NCI-H446 treated with DMSO at 0.1 percent for 48 hours (cell line): ENCODE data around the gene OR2A7.
"Not testable (repeated sequence)": the region's sequence is repeated elsewhere in the genome, so short reads cannot be mapped to it uniquely, and the experiment has no call there.

Experiments used
- DNase-seq: peaks from one replicate; lab custom pipeline; 2025; lab: John Stamatoyannopoulos, UW

Gene OR2A7

DNA sequence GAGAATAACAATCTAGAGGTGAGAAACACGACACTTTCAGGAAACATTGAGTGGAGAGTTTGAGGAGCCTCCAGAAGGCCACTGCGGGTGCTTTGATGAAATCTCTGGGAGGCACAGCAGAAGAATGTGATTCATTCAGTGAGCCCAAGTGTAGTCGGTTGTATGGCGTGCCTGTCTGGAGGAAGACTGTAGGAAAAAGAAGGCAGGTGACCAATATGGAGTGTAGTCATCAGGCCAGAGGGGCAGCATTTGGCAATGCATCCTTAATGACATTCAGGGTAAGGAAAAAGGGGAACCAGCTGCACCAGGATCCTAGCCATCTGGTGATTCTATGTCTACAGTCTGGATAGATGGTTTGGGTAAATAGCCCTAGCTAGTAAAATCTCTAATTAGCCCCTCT, 12.3 kb downstream of the OR2A7 start:
- DNase-seq: not testable (repeated sequence)

DNA sequence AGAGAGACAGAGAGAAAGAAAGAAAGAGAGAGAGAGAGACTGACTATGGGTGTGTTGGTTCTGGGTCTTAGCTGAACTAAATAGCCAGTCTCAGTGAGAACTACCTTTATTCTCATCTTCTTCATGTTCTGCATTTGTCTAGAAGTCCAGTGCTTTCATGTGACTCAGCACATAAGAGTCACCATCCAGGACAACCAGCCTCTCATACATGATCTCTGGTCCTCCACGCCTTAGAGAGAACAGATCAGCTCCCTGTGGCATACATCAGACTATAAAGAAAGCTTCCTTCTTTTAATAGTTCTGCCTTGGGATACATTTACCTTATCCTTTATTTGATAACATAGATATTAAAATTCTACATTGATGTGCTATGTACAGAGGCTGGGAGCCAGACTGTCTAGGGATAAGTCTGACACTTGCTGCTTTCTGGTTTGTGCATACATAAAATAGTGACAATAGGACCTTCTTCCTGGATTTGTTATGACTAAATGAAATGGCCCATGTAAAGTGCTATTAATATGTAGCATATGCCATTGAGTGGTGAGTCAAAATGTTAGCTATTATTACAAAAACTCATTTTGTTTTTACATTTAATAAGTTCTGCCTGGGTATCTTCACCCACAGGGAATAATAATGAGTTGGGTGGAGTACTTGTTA, 16.8 kb downstream of the OR2A7 start:
- DNase-seq: not testable (repeated sequence)

DNA sequence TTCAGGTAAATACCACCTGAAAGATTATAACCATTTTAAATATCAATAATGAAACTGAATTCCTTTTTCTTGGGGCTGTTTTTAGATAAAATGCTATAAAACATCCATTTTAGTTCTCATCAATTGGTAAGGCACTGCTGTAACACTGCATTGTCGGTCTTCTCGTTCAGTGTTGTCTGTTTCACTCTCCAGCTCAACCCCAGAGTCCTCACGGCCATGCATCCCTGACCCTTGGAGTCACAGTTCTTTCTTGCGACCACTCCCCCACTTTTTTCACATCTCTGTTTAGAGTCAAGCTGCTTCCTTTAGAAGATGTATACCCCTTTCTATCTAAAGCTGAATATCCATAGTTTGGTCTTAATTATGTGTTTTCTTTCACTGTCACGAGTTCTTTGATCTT, 17.6 kb downstream of the OR2A7 start:
- DNase-seq: not testable (repeated sequence)

DNA sequence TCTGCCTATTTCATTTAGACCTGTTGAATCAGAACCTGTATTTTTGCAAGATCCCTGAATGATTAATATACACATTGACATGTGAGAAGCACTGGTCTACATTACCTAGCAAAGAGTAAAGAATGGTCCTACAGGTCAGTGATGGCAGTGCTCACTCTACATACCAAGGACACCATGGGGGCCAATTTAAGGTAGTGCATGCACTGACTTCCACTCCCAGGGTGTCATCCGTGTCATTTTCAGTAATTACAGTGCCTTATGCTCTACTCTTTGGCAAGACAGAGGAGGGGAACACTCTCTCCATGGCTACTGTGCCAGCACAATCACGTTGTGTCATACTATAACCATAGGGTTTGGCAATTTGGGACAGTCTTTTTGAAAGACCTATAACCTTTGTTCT, 19.2 kb downstream of the OR2A7 start:
- DNase-seq: not testable (repeated sequence)

DNA sequence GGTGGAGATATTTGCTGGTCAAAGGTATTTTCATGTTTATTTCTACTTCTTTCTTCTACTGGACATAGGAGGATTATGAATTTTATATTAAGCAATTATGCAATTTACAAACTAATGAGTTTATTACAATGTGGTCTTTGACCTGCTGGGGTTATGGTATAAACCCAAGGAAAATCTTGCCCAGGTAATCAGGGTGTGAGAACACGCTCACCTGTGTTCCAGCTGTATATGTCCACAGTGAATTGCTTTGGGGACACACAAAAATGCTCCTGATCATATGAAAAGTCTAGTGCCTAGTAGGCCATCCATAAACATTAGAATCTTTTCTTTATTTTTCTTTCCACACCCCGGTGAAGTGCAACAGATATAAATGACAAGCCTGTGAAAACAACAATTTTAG, 25.2 kb downstream of the OR2A7 start, which contains the start of gene OR2A42:
Gene OR2A42, minus strand, starts transcription at position 241 of the 400 bp plus-strand sequence. CDS start 6,762 bp downstream, outside the sequence.
- DNase-seq: not testable (repeated sequence)

DNA sequence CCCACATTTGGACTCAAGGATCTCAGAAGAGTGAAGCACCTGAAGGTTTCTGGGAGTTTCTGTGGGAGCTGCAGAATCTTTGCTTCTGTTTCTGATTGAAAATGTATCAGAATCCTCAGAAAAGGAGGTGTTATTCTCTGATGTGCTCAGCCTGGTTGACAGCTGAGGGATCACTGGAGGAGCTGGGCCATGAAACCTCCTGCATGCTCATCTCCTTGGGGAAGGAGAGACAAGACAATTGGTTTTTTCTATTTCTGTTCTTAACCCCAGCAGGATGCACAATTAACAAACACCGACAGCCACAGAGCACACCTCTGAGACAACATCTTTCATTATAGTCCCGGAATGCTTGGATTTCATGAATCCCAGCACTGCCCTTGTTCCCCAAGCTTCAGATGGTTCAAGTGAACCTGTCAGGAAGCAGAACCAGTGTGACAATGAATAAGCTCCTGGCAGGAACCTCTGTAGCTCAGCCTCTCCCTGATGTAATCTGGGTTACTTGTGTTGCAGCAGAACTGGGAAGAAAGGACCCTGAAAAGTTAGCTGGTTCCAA, 26.0 kb downstream of the OR2A7 start:
- not testable (repeated sequence) for DNase-seq

DNA sequence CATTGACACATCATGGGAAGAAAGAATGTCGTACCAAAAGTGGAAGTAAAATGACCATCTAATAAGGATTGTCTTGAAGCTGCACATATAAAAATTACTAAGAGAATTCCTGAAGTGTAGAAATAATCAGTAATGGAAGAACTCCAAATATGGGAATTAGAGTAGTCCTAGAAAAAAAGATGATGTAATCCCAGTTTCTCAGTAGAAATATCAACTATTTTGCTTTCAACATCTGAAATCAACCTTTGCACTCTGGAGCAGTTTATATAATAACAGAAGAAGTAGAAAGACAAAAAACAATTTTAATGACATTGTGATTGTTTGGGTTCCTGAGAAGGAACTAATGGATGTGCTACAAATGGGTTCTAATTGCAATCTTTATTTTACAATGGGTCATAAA, 31.6 kb downstream of the OR2A7 start:
- DNase-seq: not testable (repeated sequence)

DNA sequence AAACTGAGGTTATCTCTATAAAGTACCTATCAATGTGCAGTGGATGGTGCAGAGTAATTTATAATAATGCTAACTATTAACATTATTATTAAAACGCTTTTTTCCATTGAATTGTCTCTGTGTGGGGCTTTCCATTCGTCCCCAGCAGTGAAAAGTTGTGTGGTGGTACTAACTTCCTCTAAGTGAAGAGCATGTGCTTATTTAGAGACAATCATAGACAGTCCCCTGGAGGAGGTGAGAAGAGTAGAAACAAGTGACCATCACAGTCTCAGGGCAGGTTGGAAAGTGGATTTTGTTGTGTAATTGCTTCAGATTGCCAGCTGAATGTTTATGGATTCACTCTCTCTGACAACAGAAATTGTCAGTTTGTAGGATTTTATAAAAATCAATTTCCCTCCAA, 33.6 kb downstream of the OR2A7 start:
- not testable (repeated sequence) for DNase-seq

DNA sequence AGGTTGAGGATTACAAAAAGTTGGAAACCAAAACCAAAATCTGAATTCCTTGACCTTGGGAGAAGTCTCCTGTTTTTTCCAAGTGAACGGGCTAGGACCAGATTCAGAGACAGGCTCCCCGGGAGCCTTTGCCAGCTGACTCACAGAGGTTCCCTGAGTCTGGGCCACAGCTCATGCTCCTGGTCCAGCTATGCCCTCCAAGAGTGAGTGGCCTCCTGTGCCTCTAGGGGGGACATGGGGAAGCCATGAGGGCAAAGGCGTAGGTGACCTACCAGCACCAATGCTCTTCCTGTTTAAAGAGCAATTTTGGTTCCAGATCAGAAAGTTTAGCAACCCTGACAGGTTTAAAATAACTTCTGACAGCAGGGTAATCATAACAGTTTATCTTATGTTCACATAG, 35.8 kb downstream of the OR2A7 start:
- not testable (repeated sequence) for DNase-seq

DNA sequence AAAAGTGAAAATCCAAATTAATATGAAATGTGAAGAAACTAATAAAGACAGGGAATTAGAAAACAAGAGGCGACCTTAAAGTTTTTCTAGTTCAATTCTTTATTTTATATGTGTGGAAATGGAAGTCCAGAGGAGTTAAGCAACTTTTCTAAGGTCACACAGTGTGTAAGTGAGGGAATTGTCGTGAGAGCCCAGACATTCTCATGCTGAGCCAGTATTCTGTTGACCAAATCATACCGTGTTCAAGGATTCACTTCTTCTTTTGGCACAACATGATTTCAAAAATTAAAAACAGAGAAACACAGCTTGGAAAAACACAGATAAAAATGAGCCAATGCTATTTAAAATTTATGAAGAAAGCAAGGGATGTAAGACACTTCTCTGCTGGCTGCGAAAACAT, 37.7 kb downstream of the OR2A7 start:
- not testable (repeated sequence) for DNase-seq

DNA sequence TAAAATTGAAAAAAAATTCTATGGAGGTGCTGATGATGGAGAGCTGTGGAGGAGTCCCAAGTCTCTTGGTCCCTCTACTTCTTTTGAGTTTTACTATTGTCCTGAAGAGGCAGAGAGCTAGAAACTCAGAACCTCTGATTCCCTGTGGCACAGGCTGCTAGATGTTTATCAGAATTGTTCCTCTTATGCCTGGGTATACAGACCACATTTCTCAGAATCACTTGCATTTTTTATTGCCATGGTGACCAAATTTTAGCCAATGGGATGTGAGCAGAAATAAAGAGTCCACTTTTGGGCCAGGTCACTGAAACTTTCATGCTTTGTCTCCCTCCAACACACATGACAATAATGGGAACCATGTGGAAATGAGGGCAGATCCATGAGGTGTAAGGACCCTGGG, 40.9 kb downstream of the OR2A7 start:
- DNase-seq: not testable (repeated sequence)

DNA sequence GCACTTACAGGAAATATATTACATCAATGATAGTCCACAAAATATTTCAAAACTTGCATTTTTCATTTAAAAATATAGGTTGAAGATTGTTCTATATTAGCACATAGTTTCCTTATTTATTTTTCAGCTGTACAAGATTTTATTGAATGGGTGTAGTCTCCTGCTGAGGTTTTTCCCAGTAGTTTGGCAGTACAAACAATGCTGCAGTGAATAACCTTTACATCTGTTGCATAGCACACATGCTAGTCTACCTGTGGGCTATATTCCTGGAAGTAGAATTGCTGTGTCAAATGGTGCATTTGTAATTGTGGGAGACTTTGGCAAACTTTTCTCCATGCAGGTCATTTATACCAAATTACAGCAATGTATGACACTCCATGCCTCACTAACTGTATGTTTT, 44.1 kb downstream of the OR2A7 start:
- not testable (repeated sequence) for DNase-seq

DNA sequence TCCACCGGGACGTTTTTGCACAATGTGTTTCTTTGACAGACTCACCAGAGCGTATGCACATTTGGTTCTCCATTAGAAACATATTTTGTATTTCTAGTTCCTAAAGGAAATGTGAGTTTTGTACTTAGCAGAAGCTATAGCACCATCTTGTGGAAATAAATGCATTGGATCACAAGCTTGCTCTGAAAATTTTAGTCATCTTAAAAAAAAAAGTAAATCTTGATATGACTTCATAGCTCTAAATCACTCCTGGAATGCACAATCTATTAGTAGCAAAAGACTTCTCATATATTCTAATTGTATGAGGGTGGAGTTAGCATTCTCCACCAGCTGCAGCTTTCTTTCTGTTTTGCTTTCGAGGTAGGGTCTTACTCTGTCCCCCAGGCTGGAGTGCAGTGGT, 45.4 kb downstream of the OR2A7 start:
- not testable (repeated sequence) for DNase-seq

DNA sequence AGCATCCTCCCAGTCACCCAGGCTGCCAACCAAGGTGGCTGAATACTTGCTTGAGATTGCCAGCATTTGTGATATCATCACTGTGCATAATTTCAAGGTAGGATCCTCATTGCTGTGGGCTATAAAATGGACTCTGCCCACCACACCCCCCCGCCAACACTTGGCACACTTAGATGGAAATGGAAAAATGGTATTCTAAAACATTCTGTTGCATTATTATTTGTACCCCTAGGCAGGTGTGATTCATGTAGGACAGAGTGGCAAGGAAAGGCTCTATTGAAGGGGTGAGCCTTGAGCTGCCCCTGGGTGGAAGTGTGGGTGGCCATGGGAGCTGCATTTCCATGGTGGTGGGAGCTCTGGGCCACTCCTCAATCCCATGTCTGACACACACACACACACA, 46.0 kb downstream of the OR2A7 start:
- not testable (repeated sequence) for DNase-seq

DNA sequence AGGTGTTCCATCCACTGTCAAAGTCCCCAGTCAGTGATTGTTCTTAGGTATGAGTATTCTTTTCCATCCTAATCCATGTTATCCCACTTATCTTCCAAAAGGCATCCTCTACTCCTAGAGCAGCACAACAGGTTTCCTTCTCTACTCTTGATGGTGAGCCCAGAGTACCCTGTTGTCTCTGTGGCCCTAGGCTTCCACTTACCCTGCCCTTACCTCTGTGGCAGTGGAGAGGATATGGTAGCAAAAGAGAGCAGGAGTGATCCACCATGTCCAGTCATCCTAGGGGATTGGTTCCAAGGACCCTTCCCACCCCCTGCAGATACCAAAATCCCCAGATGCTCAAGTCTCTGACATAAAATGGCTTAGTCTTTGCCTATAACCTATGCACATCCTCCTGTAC, 47.4 kb downstream of the OR2A7 start:
- not testable (repeated sequence) for DNase-seq
